Colon (tissue), 2 donors: ENCODE results near the gene PREB.

Source experiments
- FAIRE-seq: peaks from 2 replicates; lab custom pipeline; 2012; peaks lifted over from hg19 to GRCh38; lab: Jason Lieb, UNC
- donor health status: control.
- donor health status: control.

The PREB gene

GRCh38 chr2:27095745-27096651 is 38.4 kb downstream of the PREB start:
- FAIRE-seq: no peak

GRCh38 chr2:27095427-27095744 is 39.0 kb downstream of the PREB start:
- no peak for FAIRE-seq

GRCh38 chr2:27094353-27094984 is 40.0 kb downstream of the PREB start:
- FAIRE-seq: no peak

- no peak for FAIRE-seq
Observed at GRCh38 chr2:27093430-27094352, 40.7 kb downstream of the PREB start.

GRCh38 chr2:27092696-27093429 is 41.6 kb downstream of the PREB start:
- no peak for FAIRE-seq

GRCh38 chr2:27091746-27092695 is 42.4 kb downstream of the PREB start:
- FAIRE-seq: no peak

GRCh38 chr2:27089111-27089954 is 45.1 kb downstream of the PREB start:
- no peak for FAIRE-seq

GRCh38 chr2:27088634-27089033 is 45.8 kb downstream of the PREB start:
- no peak for FAIRE-seq

- no peak for FAIRE-seq
Observed at GRCh38 chr2:27087823-27088410, 46.5 kb downstream of the PREB start.

- no peak for FAIRE-seq
Observed at GRCh38 chr2:27086724-27087593, 47.5 kb downstream of the PREB start, which contains the start of gene KHK. Gene KHK (plus strand): TSS chr2:27086772. CDS start chr2:27087260, 488 bp downstream.

GRCh38 chr2:27086090-27086723 is 48.2 kb downstream of the PREB start:
- FAIRE-seq: no peak

- FAIRE-seq: no peak
Observed at GRCh38 chr2:27085673-27086089, 48.8 kb downstream of the PREB start.

GRCh38 chr2:27085062-27085672 is 49.3 kb downstream of the PREB start:
- no peak for FAIRE-seq

- FAIRE-seq: no peak
Observed at GRCh38 chr2:27084297-27085061, 50.0 kb downstream of the PREB start.

- FAIRE-seq: no peak
Observed at GRCh38 chr2:27083410-27084296, 50.8 kb downstream of the PREB start.
